Measurements from ENCODE around the gene NCBP3.

Gene NCBP3

DNA sequence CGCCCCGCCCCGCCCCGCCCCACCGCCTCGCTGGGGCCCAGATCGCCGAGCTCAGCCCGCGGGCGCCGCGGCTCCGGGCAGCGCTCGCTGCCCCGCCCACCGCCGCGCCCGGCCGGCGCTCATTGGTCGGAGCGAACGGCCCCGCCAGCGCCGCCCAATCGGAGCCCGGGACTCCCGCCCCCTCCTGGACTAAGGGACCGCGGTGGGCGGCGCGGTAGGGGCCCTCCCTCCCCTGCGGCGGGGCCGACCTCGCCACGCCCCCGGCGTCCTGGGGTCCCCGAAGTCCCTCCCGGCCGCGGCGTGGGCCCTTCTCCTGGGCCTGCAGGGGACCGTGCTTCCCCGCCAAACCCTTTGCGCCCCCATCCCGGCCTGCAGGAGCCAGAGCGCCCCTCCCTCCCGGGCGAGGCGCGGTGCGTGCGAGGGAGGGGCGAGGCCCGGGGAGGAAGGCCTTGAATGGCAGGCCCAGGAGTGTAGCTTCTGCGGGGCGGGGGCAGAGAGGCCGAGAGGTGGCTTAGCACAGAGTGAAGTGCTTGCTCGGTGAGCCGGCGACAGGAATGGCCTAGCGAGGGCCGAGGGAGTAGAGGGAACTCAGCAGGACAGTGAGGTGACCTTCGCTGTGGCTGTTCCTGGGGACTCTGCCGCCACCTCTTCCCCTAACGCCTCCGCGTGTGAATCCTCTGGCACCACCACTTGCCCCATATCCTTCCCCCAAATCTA is 47.1 kb upstream of the NCBP3 start, which contains the start of gene CAMKK1:
Gene CAMKK1, minus strand, starts transcription at position 51 of the 717 bp plus-strand sequence. CDS start 7,366 bp downstream, outside the sequence.
- DNase-seq (ENCODE audit: low read depth), result peak; percentile 86
- TF ChIP-seq POLR2A (IDR thresholded peaks at IDR 0.05; ENCODE audit: extremely low read depth, insufficient read length) (no peak), MYC (IDR thresholded peaks at IDR 0.05; ENCODE audit: low read depth, low read length) (no peak)
- TF ChIP-seq, protein P1, sequence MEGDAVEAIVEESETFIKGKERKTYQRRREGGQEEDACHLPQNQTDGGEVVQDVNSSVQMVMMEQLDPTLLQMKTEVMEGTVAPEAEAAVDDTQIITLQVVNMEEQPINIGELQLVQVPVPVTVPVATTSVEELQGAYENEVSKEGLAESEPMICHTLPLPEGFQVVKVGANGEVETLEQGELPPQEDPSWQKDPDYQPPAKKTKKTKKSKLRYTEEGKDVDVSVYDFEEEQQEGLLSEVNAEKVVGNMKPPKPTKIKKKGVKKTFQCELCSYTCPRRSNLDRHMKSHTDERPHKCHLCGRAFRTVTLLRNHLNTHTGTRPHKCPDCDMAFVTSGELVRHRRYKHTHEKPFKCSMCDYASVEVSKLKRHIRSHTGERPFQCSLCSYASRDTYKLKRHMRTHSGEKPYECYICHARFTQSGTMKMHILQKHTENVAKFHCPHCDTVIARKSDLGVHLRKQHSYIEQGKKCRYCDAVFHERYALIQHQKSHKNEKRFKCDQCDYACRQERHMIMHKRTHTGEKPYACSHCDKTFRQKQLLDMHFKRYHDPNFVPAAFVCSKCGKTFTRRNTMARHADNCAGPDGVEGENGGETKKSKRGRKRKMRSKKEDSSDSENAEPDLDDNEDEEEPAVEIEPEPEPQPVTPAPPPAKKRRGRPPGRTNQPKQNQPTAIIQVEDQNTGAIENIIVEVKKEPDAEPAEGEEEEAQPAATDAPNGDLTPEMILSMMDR (IDR thresholded peaks at IDR 0.05; ENCODE audit: low read depth, low read length), result no peak
- TF ChIP-seq, protein P2, sequence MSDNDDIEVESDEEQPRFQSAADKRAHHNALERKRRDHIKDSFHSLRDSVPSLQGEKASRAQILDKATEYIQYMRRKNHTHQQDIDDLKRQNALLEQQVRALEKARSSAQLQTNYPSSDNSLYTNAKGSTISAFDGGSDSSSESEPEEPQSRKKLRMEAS (IDR thresholded peaks at IDR 0.05; ENCODE audit: low read depth, low read length), result no peak
- H3K4me3 ChIP-seq (ENCODE audit: low read depth, low read length), result peak within 1 kb of the TSS; percentile 36

DNA sequence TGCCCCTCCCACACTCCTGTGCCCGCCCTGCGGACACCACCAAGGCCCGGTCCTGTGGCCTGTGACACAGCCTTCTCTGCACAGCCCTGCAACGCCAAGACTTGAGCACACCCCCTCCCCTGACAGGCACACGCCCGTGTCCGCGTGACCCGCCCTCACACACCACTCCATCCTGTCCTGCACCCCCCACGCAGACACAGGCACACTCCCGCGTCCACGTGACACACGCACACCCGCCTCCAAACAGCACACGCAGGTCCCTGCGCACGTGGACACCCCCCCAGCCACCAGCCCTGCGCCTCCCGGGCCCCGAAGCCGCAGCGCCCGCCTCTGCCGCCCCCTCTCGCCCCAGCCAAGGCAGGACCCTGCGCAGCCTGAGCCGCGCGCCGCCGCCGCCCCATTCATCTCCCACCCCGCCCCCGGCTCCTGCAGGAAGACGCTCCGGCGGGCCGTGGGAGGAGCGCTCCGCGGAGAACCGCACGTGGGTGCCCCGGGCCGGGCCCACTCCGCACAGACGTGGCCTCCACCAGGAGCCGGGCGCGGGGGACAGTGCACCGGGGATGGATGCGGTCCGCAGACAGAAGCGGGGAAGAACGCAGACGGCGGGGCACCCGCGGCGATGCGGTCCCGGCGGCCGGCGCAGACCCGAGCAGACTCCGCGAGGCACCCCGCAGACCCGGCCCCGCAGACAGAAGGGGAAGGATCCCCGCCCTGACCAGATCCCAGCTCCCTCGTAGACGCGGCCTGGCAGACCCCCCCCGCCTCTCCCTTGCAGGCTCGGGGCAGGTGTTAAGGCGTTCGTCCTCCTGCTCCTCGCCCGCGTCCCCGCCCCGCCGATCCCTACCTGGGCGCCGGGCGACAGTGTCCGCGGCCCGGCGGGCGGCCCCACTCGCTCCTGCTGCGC is 46.3 kb upstream of the NCBP3 start:
- DNase-seq (ENCODE audit: low read depth), result peak; percentile 73
- H3K4me3 ChIP-seq (ENCODE audit: low read depth, low read length), result peak overlapping the region; percentile 36
- TF ChIP-seq, protein P1 (IDR thresholded peaks at IDR 0.05; ENCODE audit: low read depth, low read length), result no peak
- TF ChIP-seq MYC (IDR thresholded peaks at IDR 0.05; ENCODE audit: low read depth, low read length) (peak; percentile 74), POLR2A (IDR thresholded peaks at IDR 0.05; ENCODE audit: extremely low read depth, insufficient read length) (no peak)
- TF ChIP-seq, protein P2 (IDR thresholded peaks at IDR 0.05; ENCODE audit: low read depth, low read length), result peak; percentile 91

DNA sequence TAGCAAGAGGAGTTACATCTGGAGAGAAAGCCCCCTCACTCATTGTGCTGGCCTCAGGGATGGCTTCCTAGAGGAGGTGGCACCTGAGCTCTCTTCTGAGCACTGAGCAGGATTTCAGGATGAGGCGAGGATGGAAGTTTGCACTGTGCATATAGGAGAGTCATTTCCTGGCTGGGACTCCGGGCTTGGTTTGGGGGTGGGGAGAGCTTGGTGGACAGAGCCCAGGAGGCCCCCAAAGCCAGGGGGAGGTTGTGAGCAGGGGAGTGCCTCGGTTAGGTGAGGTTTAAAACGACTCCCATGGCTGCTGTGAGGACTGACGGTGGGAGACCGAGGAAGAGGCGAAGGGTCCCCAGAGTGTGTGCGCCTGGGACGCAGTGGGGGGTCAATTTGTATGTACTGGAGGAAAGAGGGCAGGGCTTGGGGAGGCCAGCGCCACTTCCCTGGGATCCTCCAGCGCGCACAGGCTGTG is 45.6 kb upstream of the NCBP3 start:
- peak overlapping the region; percentile 25 for H3K4me3 ChIP-seq (ENCODE audit: low read depth, low read length)
- no peak for DNase-seq (ENCODE audit: low read depth)
- no peak for TF ChIP-seq POLR2A (IDR thresholded peaks at IDR 0.05; ENCODE audit: extremely low read depth, insufficient read length)

DNA sequence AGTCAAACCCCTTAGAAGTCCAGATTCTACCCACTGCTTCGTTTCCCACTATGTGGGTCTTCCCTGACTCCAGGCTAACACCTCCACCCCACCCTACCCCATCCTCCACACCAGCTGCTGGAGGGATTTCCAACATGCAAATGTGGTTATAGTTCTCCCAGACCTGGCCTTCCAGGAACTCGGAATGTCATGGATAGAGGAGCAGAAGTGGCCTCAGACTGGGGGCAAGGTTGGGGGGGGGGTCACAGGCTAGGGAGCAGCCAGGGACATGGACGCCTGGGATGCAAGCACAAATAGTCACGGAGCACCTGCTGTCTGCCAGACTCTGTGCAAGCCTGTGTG is 44.8 kb upstream of the NCBP3 start:
- DNase-seq (ENCODE audit: low read depth), result no peak
- TF ChIP-seq POLR2A (IDR thresholded peaks at IDR 0.05; ENCODE audit: extremely low read depth, insufficient read length), result no peak
- no peak for TF ChIP-seq MYC (IDR thresholded peaks at IDR 0.05; ENCODE audit: low read depth, low read length)
- TF ChIP-seq, protein P1 (IDR thresholded peaks at IDR 0.05; ENCODE audit: low read depth, low read length), result no peak
- TF ChIP-seq, protein P2 (IDR thresholded peaks at IDR 0.05; ENCODE audit: low read depth, low read length), result no peak

DNA sequence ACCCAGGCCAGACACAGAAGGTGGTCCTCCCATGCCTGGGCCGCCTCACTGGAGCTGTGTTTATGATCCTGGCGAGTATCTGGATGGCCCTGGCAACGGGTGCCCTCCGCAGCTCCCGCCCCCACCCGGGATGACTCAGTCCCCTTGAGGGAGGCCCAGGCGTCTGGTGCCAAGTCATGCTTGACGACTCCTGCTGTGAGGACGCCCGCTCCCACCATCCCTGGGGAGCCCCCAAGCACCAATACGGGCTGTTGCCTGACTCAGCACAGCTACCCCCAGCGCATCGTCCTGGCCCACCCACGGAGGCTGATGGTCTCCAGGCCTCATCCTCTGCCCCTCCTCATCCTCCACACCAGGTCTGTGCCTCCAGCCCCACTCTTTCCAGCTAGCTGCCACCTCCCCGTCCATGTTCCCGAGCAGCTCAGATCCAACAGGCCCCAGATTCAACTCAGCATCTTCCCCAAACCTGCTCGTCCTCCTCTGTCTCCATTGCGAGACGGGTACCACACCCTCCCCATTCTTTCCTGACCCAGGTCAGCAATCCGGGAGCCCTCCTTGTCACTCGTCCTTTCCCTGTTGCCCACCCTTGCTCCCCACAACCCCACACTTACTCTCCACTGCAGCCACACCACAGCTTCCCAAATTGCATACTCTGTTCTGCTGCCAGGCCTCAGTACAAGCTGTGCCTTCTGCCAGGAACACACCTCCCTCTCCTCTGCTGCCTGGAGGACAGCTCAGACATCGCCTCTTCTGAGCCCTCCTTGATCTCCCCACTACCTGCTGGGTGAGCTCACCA is 44.2 kb upstream of the NCBP3 start:
- TF ChIP-seq, protein P2 (IDR thresholded peaks at IDR 0.05; ENCODE audit: low read depth, low read length), result peak; percentile 13; the same call in 1 of the 2 replicates
- TF ChIP-seq POLR2A (IDR thresholded peaks at IDR 0.05; ENCODE audit: extremely low read depth, insufficient read length), result no peak
- peak; percentile 94 for DNase-seq (ENCODE audit: low read depth)
- H3K4me3 ChIP-seq (ENCODE audit: low read depth, low read length), result no peak overlapping the region

More for the DNA sequence above, 44.8 kb upstream of the NCBP3 start:
- no peak overlapping the region for H3K4me3 ChIP-seq (ENCODE audit: low read depth, low read length)

DNA sequence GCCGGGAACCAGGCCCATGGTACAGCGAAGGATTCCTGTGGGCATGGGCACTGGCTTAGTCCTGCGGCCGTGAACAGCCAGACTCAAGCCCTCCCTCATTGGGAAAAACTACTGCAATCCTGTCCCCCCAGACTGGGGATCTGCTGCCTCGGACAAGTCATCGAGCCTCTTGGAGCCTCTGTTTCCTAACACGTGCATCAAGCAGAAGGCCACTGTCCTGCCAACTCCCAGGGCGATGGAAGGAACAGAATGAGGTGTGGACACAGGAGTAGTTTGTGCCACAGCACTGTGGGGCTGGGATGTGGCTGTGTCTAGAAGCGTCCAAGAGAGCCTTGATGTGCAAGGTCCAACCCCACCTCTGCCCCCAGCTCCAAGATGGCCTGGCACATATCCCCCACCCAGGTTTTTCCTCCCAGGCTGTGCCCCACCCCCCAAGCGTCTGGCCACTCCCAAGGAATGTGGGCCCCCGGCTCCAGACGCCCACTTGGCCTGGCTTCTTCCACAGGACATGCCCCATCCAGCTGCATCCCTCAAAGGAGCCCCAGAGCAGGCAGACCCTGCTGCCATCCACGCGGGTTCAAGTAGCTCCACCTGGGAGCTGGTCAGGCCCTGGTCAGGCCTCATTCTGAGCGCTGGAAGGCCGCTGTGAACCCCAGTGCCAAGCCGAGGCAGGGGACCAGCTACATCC is 43.4 kb upstream of the NCBP3 start:
- H3K4me3 ChIP-seq (ENCODE audit: low read depth, low read length), result no peak overlapping the region
- TF ChIP-seq, protein P1 (IDR thresholded peaks at IDR 0.05; ENCODE audit: low read depth, low read length), result no peak
- TF ChIP-seq POLR2A (IDR thresholded peaks at IDR 0.05; ENCODE audit: extremely low read depth, insufficient read length), result no peak
- no peak for TF ChIP-seq MYC (IDR thresholded peaks at IDR 0.05; ENCODE audit: low read depth, low read length)
- TF ChIP-seq, protein P2 (IDR thresholded peaks at IDR 0.05; ENCODE audit: low read depth, low read length), result no peak
- DNase-seq (ENCODE audit: low read depth), result no peak
